OCI-LY3 (cell line): ENCODE results near the gene GORASP1.

Experiments used
- H2AFZ ChIP-seq: fragments of 200-600, 300-600 bp; shearing (Covaris generic); 2 replicates; pipeline ENCODE4 v1.6.0; 2014; ENCODE audit warnings: antibody characterized with exemption, low read depth, low read length
- H3K27ac ChIP-seq: fragments of 200-600, 300-600 bp; sonication (generic); 2 replicates; pipeline ENCODE4 v1.5.1; 2014; ENCODE audit warnings: mild to moderate bottlenecking, low read length, moderate library complexity, mixed read lengths
- H3K27me3 ChIP-seq: fragments of 200-600, 300-600 bp; sonication (generic); 2 replicates; pipeline ENCODE4 v1.6.1; 2014; ENCODE audit warnings: low read depth, low read length, mixed read lengths
- H3K36me3 ChIP-seq: fragments of 200-600, 300-600 bp; sonication (generic); replicated peaks from 2 replicates; pipeline ENCODE3; 2014; ENCODE audit warnings: low read depth, low read length, mixed read lengths
- H3K4me1 ChIP-seq: fragments of 300-600, 200-600 bp; sonication (generic); 2 replicates; pipeline ENCODE4 v1.6.1; 2014; ENCODE audit warnings: low read length, mixed read lengths
- H3K4me2 ChIP-seq: fragments of 200-600, 300-600 bp; sonication (generic); 2 replicates; pipeline ENCODE4 v1.6.1; 2014; ENCODE audit warnings: low read length, mixed read lengths
- H3K4me3 ChIP-seq: fragments of 300-600, 200-600 bp; sonication (generic); 2 replicates; pipeline ENCODE4 v1.5.1; 2014; ENCODE audit warnings: antibody characterized with exemption, mild to moderate bottlenecking, low read length, moderate library complexity
- H3K79me2 ChIP-seq: fragments of 300-600, 200-600 bp; shearing (Covaris generic); 2 replicates; pipeline ENCODE4 v1.6.1; 2014; ENCODE audit warnings: mild to moderate bottlenecking, low read length, mixed read lengths
- H3K9ac ChIP-seq: fragments of 300-600, 200-600 bp; shearing (Covaris generic); 2 replicates; pipeline ENCODE4 v1.6.0; 2014; ENCODE audit warnings: mild to moderate bottlenecking, low read length, moderate library complexity
- H3K9me3 ChIP-seq: fragments of 200-600, 300-600 bp; shearing (Covaris generic); 2 replicates; pipeline ENCODE4 v1.6.1; 2014; ENCODE audit warnings: low read length, mixed read lengths; ENCODE audit not compliant: insufficient read depth
- H4K20me1 ChIP-seq: fragments of 200-600, 300-600 bp; sonication (generic); 2 replicates; pipeline ENCODE4 v1.6.1; 2016; ENCODE audit warnings: low read length, mixed read lengths; ENCODE audit not compliant: insufficient read depth
- CTCF ChIP-seq: fragments of 200-600, 300-600 bp; sonication (generic); IDR thresholded peaks from 2 replicates; pipeline ENCODE4 v1.5.1; 2014; ENCODE audit warnings: antibody characterized with exemption, low read length, low read depth
- EZH2phosphoT487 ChIP-seq: fragments of 200-600 bp; shearing (Covaris generic); IDR thresholded peaks from 2 replicates; pipeline ENCODE4 v1.6.1; 2018; ENCODE audit warnings: antibody characterized with exemption, mixed run types, low read depth

GORASP1 gene

GRCh38 chr3:39088889-39089288, 18.5 kb downstream of the GORASP1 start:
- Histone ChIP-seq H3K4me1 (peaks cover 23% of the 10 kb centered on the region), H3K27me3 (no peaks in the 10 kb centered on the region), H3K9me3 (no peaks in the 10 kb centered on the region), H3K79me2 (no peaks in the 10 kb centered on the region), H3K36me3 (peaks cover 45% of the 10 kb centered on the region), H2AFZ (no peak overlapping the region), H3K4me2 (no peak overlapping the region), H3K9ac (no peak overlapping the region), H3K27ac (no peak overlapping the region), H3K4me3 (no peak overlapping the region), H4K20me1 (no peaks in the 10 kb centered on the region)
- TF ChIP-seq EZH2phosphoT487 (no peak), CTCF (no peak)

GRCh38 chr3:39088456-39088855, 19.0 kb downstream of the GORASP1 start:
- no peak overlapping the region for H3K4me2 ChIP-seq
- H3K9me3 ChIP-seq, result no peaks in the 10 kb centered on the region
- H3K79me2 ChIP-seq, result no peaks in the 10 kb centered on the region
- no peaks in the 10 kb centered on the region for H4K20me1 ChIP-seq
- H3K27me3 ChIP-seq, result no peaks in the 10 kb centered on the region
- H3K4me1 ChIP-seq, result peaks cover 23% of the 10 kb centered on the region
- H3K27ac ChIP-seq, result no peak overlapping the region
- no peak overlapping the region for H3K4me3 ChIP-seq
- H3K36me3 ChIP-seq, result peaks cover 43% of the 10 kb centered on the region
- H3K9ac ChIP-seq, result no peak overlapping the region
- no peak overlapping the region for H2AFZ ChIP-seq
- TF ChIP-seq EZH2phosphoT487, result no peak
- no peak for TF ChIP-seq CTCF

- Histone ChIP-seq H3K79me2 (no peaks in the 10 kb centered on the region), H3K9ac (peak overlapping the region; percentile 17; the same call in 1 of the 2 replicates), H2AFZ (no peak overlapping the region), H3K4me1 (peaks cover 23% of the 10 kb centered on the region), H3K36me3 (peaks cover 37% of the 10 kb centered on the region), H3K4me2 (peak overlapping the region; percentile 69), H3K9me3 (no peaks in the 10 kb centered on the region), H3K4me3 (peak overlapping the region; percentile 30), H4K20me1 (no peaks in the 10 kb centered on the region), H3K27me3 (no peaks in the 10 kb centered on the region), H3K27ac (peak overlapping the region; percentile 55)
- TF ChIP-seq EZH2phosphoT487 (no peak), CTCF (peak; percentile 48)
These were observed 21.3 kb downstream of the GORASP1 start for GRCh38 chr3:39086144-39086543.

GRCh38 chr3:39082666-39083313, 24.6 kb downstream of the GORASP1 start:
- no peak overlapping the region for H2AFZ ChIP-seq
- TF ChIP-seq EZH2phosphoT487 (no peak), CTCF (no peak)
- no peak overlapping the region for H3K27ac ChIP-seq
- peaks cover 26% of the 10 kb centered on the region for H3K36me3 ChIP-seq
- H4K20me1 ChIP-seq, result no peaks in the 10 kb centered on the region
- H3K79me2 ChIP-seq, result no peaks in the 10 kb centered on the region
- H3K9ac ChIP-seq, result no peak overlapping the region
- H3K27me3 ChIP-seq, result no peaks in the 10 kb centered on the region
- H3K4me1 ChIP-seq, result peaks cover 23% of the 10 kb centered on the region
- H3K9me3 ChIP-seq, result no peaks in the 10 kb centered on the region
- no peak overlapping the region for H3K4me3 ChIP-seq
- no peak overlapping the region for H3K4me2 ChIP-seq
